Measurements from ENCODE around the gene SOCS2. TPM values are rescaled to one million over a fixed set of nuclear protein-coding genes. Genes with fewer than 3 reads are reported as not detected.
A peak's percentile ranks its signal among the peaks of the same experiment; 100 is the strongest.

SOCS2 gene, protein sequence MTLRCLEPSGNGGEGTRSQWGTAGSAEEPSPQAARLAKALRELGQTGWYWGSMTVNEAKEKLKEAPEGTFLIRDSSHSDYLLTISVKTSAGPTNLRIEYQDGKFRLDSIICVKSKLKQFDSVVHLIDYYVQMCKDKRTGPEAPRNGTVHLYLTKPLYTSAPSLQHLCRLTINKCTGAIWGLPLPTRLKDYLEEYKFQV
- 10 to 100 TPM; 24.3 to 37.7 TPM for total RNA-seq
- total RNA-seq = 32.7 to 71.2 reads per million in 2 donors

DNA sequence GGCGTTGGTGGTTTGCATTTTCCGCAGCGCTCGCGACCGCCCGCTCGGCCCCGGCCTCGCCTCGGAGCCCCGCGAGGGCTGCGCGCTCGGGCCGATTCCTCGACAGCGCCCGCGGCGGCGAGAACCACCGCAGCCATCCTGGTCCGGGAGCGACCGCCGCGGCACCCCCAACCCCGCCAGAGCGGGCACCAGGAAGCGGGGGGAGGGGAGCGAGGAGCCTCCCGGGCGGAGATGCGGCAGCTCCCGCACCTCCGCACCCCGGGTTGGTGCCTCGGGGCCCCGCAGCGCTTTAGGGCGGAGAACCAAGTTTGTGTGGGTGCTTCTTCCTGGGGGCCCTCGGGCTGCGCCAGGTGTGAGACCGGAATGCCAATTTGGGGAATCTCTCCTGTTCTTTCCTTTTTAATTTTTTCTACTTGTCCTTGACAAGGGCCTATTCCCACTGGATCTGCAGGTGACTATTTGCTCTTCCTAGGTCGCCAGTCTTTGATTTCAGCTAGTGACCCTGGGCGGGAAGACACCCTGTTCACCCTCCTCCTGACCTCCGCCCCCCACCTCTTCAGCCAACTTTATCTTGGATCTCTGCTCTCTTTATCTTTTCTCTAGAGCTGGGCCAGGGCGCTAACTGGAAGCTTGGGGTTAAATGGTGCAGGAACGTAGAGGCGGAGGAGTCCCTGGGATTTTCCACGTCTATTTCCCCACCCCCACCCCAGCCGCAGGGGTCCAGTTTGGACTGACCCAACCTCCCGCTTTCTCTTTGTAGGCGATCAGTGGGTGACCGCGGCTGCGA lies at the start of gene SOCS2:
Gene SOCS2, plus strand, starts transcription at position 751 of the 787 bp plus-strand sequence. CDS start 223 bp downstream, outside the sequence.
- Mint-ChIP-seq H3K36me3 (ENCODE audit: low read depth) (peaks cover 11% of the 10 kb centered on the region), H3K27ac (peak within 1 kb of the TSS; percentile 85), H3K27me3 (no peaks in the 10 kb centered on the region), H3K4me3 (peak within 1 kb of the TSS; percentile 97), H3K4me1 (peaks cover 40% of the 10 kb centered on the region)
- H3K9me3 ChIP-seq (ENCODE audit: control insufficient read depth, low read length, poor library complexity, severe bottlenecking) = no peaks in the 10 kb centered on the region
- ATAC-seq (no peak), DNase-seq (peak; percentile 8 to 29 (median 29))

DNA sequence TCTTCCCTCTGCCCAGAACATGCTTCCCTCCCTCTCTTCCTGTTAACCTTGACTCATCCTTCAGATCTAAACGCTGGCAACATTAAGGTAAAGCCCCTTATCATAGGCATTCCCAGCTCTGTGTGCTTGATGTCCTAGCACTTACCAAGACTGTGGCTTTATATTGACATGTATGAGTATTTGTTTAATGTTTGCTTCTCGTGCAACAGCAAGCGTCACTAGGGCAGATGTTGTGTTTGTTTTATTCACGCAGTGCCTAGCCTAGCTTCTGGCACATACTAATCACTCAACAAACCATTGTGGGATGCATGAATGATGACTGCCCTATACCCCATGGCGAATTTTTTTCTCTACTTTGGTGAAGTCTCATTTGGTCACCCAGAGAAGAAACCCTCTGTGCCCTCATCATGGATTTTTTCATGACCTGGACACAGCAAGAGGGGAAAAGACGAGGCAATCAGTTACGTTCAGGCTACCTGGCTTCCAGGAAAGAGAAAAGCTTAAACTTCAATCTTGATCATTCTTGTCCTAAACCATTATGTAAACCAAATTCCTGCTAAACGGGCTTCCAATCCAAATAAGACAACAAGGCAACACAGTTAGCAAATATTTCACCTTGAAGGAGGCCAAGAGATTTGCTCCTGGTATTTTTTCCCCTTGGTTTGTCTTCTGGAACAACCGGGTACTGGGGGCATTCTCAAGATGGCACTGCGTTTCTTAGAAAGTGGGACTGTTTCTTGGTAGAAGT lies 47.9 kb upstream of the SOCS2 start:
- H3K27ac Mint-ChIP-seq = no peak overlapping the region
- no peak overlapping the region for H3K4me3 Mint-ChIP-seq
- H3K4me1 Mint-ChIP-seq = peaks cover 5% of the 10 kb centered on the region
- H3K27me3 Mint-ChIP-seq = peaks cover 5% of the 10 kb centered on the region
- ATAC-seq = no peak
- no peaks in the 10 kb centered on the region for H3K36me3 Mint-ChIP-seq (ENCODE audit: low read depth)
- H3K9me3 ChIP-seq (ENCODE audit: control insufficient read depth, low read length, poor library complexity, severe bottlenecking) = no peaks in the 10 kb centered on the region
- no peak for DNase-seq

GRCh38 chr12:93526786-93527428 lies 45.6 kb upstream of the SOCS2 start:
- Mint-ChIP-seq H3K27me3 (peaks cover 5% of the 10 kb centered on the region), H3K27ac (no peak overlapping the region), H3K4me1 (peaks cover 12% of the 10 kb centered on the region), H3K36me3 (ENCODE audit: low read depth) (no peaks in the 10 kb centered on the region), H3K4me3 (no peak overlapping the region)
- no peak for ATAC-seq
- DNase-seq = no peak
- no peaks in the 10 kb centered on the region for H3K9me3 ChIP-seq (ENCODE audit: control insufficient read depth, low read length, poor library complexity, severe bottlenecking)

- DNase-seq = no peak
- Mint-ChIP-seq H3K4me1 (peaks cover 10% of the 10 kb centered on the region), H3K27ac (peak overlapping the region; percentile 69), H3K36me3 (ENCODE audit: low read depth) (peaks cover 2% of the 10 kb centered on the region), H3K27me3 (no peaks in the 10 kb centered on the region), H3K4me3 (no peak overlapping the region)
- no peak for ATAC-seq
- no peaks in the 10 kb centered on the region for H3K9me3 ChIP-seq (ENCODE audit: control insufficient read depth, low read length, poor library complexity, severe bottlenecking)
These were observed 42.1 kb upstream of the SOCS2 start for GRCh38 chr12:93530358-93530757.

- Mint-ChIP-seq H3K4me1 (peaks cover 12% of the 10 kb centered on the region), H3K27ac (no peak overlapping the region), H3K27me3 (no peaks in the 10 kb centered on the region)
These were observed 39.2 kb upstream of the SOCS2 start for GRCh38 chr12:93533310-93533709.

GRCh38 chr12:93536111-93536765 lies 36.2 kb upstream of the SOCS2 start:
- H3K27ac Mint-ChIP-seq = no peak overlapping the region
- no peak overlapping the region for H3K4me3 Mint-ChIP-seq
- ATAC-seq = no peak
- H3K27me3 Mint-ChIP-seq = no peaks in the 10 kb centered on the region
- H3K9me3 ChIP-seq (ENCODE audit: control insufficient read depth, low read length, poor library complexity, severe bottlenecking) = no peaks in the 10 kb centered on the region
- H3K36me3 Mint-ChIP-seq (ENCODE audit: low read depth) = peaks cover 2% of the 10 kb centered on the region
- H3K4me1 Mint-ChIP-seq = peaks cover 10% of the 10 kb centered on the region
- DNase-seq = no peak

More at GRCh38 chr12:93533310-93533709, 39.2 kb upstream of the SOCS2 start:
- no peaks in the 10 kb centered on the region for H3K9me3 ChIP-seq (ENCODE audit: control insufficient read depth, low read length, poor library complexity, severe bottlenecking)
- no peak for DNase-seq
- H3K36me3 Mint-ChIP-seq (ENCODE audit: low read depth) = peaks cover 2% of the 10 kb centered on the region
- no peak overlapping the region for H3K4me3 Mint-ChIP-seq
- ATAC-seq = no peak

- peaks cover 16% of the 10 kb centered on the region for H3K4me1 Mint-ChIP-seq
- H3K27ac Mint-ChIP-seq = no peak overlapping the region
- no peaks in the 10 kb centered on the region for H3K9me3 ChIP-seq (ENCODE audit: control insufficient read depth, low read length, poor library complexity, severe bottlenecking)
- DNase-seq (no peak), ATAC-seq (no peak)
- no peaks in the 10 kb centered on the region for H3K27me3 Mint-ChIP-seq
- peaks cover 2% of the 10 kb centered on the region for H3K36me3 Mint-ChIP-seq (ENCODE audit: low read depth)
- no peak overlapping the region for H3K4me3 Mint-ChIP-seq
These were observed 35.5 kb upstream of the SOCS2 start for GRCh38 chr12:93536766-93537488.

GRCh38 chr12:93537769-93538168 lies 34.7 kb upstream of the SOCS2 start:
- H3K27ac Mint-ChIP-seq = no peak overlapping the region
- no peak for ATAC-seq

GRCh38 chr12:93539821-93540220 lies 32.7 kb upstream of the SOCS2 start:
- H3K27me3 Mint-ChIP-seq = no peaks in the 10 kb centered on the region
- no peak overlapping the region for H3K4me3 Mint-ChIP-seq

More at GRCh38 chr12:93537769-93538168, 34.7 kb upstream of the SOCS2 start:
- H3K9me3 ChIP-seq (ENCODE audit: control insufficient read depth, low read length, poor library complexity, severe bottlenecking) = no peaks in the 10 kb centered on the region
- peaks cover 2% of the 10 kb centered on the region for H3K36me3 Mint-ChIP-seq (ENCODE audit: low read depth)
- no peak for DNase-seq
- H3K4me1 Mint-ChIP-seq = peaks cover 17% of the 10 kb centered on the region
- no peak overlapping the region for H3K4me3 Mint-ChIP-seq
- H3K27me3 Mint-ChIP-seq = no peaks in the 10 kb centered on the region

GRCh38 chr12:93540466-93540865 lies 32.0 kb upstream of the SOCS2 start:
- H3K36me3 Mint-ChIP-seq (ENCODE audit: low read depth) = peaks cover 4% of the 10 kb centered on the region
- no peak for ATAC-seq
- H3K4me1 Mint-ChIP-seq = peaks cover 17% of the 10 kb centered on the region
- no peak for DNase-seq
- H3K4me3 Mint-ChIP-seq = no peak overlapping the region
- H3K27me3 Mint-ChIP-seq = no peaks in the 10 kb centered on the region
- H3K9me3 ChIP-seq (ENCODE audit: control insufficient read depth, low read length, poor library complexity, severe bottlenecking) = no peaks in the 10 kb centered on the region
- H3K27ac Mint-ChIP-seq = no peak overlapping the region

More at GRCh38 chr12:93539821-93540220, 32.7 kb upstream of the SOCS2 start:
- Mint-ChIP-seq H3K4me1 (peaks cover 17% of the 10 kb centered on the region), H3K36me3 (ENCODE audit: low read depth) (peaks cover 6% of the 10 kb centered on the region), H3K27ac (no peak overlapping the region)
- no peak for ATAC-seq
- H3K9me3 ChIP-seq (ENCODE audit: control insufficient read depth, low read length, poor library complexity, severe bottlenecking) = no peaks in the 10 kb centered on the region
- no peak for DNase-seq

DNA sequence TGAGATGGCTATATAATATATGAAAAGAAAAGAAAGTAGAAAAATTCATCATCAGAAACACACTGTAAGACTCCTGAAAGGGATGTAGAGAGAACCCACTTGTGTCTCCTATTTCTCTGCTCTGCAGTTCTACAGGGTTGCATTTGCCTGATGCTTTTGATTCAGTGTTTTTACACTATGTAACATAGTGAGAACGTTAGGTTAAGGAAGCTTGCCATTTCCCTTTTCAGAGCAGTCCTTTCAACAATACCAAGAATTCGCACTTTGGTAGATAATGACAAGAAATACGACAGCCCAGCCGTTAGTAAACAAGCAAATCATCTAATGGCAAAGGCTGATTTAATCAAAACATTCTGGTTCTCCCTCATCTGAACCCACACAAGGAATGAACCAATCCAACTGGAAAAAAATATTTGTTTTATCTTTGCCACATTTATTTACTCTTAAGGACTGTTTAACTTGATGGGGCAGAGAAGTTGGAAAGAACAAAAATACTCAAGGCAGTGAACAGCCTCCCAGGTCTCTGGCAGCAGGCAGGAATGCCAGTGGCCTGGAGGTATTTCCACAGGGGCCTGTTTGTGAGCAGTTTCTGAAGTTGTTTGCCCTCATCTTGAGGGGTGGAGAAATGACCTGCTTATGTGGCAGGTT lies 30.8 kb upstream of the SOCS2 start:
- H3K9me3 ChIP-seq (ENCODE audit: control insufficient read depth, low read length, poor library complexity, severe bottlenecking) = no peaks in the 10 kb centered on the region
- ATAC-seq (no peak), DNase-seq (no peak)
- peaks cover 13% of the 10 kb centered on the region for H3K4me1 Mint-ChIP-seq
- H3K4me3 Mint-ChIP-seq = no peak overlapping the region
- H3K27me3 Mint-ChIP-seq = no peaks in the 10 kb centered on the region
- peak overlapping the region; percentile 84 for H3K27ac Mint-ChIP-seq
- peaks cover 4% of the 10 kb centered on the region for H3K36me3 Mint-ChIP-seq (ENCODE audit: low read depth)

DNA sequence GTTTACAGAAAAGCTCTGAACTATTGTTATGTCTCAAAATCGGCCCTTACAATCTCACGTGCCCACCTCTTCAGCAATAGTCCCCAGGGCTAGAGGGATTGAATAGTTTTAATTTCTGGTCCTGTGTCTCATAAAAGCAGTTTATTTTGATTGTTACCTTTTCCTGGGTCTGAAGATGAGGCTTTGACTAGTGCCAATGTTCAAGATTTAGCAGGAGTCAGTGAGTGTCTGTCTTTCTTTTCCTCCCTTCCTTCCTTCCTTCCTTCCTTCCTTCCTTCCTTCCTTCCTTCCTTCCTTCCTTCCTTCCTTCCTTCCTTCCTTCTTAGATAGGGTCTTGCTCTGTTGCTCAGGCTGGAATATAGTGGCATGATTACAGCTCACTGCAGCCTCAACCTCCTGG lies 24.7 kb upstream of the SOCS2 start:
- DNase-seq (no peak), ATAC-seq (no peak)
- peaks cover 4% of the 10 kb centered on the region for H3K36me3 Mint-ChIP-seq (ENCODE audit: low read depth)
- peaks cover 7% of the 10 kb centered on the region for H3K4me1 Mint-ChIP-seq
- H3K27me3 Mint-ChIP-seq = no peaks in the 10 kb centered on the region
- no peak overlapping the region for H3K4me3 Mint-ChIP-seq
- H3K9me3 ChIP-seq (ENCODE audit: control insufficient read depth, low read length, poor library complexity, severe bottlenecking) = no peaks in the 10 kb centered on the region
- peak overlapping the region; percentile 43 for H3K27ac Mint-ChIP-seq

Measured in T-helper 17 cell (primary cell).